HG02852 (cell line): Measurements from ENCODE around the gene OTOP3.
"Not testable (repeated sequence)": the region's sequence is repeated elsewhere in the genome, so short reads cannot be mapped to it uniquely, and the experiment has no call there.

ENCODE experiments used
- ATAC-seq: cut with Tn5 transposase; IDR thresholded peaks from one replicate; pipeline ENCODE4 v1.9.1; 2021; ENCODE audit warnings: mild to moderate bottlenecking, moderate library complexity; ENCODE audit not compliant: unreplicated experiment

Gene OTOP3, protein sequence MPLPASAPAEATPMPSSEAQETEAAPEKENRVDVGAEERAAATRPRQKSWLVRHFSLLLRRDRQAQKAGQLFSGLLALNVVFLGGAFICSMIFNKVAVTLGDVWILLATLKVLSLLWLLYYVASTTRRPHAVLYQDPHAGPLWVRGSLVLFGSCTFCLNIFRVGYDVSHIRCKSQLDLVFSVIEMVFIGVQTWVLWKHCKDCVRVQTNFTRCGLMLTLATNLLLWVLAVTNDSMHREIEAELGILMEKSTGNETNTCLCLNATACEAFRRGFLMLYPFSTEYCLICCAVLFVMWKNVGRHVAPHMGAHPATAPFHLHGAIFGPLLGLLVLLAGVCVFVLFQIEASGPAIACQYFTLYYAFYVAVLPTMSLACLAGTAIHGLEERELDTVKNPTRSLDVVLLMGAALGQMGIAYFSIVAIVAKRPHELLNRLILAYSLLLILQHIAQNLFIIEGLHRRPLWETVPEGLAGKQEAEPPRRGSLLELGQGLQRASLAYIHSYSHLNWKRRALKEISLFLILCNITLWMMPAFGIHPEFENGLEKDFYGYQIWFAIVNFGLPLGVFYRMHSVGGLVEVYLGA

DNA sequence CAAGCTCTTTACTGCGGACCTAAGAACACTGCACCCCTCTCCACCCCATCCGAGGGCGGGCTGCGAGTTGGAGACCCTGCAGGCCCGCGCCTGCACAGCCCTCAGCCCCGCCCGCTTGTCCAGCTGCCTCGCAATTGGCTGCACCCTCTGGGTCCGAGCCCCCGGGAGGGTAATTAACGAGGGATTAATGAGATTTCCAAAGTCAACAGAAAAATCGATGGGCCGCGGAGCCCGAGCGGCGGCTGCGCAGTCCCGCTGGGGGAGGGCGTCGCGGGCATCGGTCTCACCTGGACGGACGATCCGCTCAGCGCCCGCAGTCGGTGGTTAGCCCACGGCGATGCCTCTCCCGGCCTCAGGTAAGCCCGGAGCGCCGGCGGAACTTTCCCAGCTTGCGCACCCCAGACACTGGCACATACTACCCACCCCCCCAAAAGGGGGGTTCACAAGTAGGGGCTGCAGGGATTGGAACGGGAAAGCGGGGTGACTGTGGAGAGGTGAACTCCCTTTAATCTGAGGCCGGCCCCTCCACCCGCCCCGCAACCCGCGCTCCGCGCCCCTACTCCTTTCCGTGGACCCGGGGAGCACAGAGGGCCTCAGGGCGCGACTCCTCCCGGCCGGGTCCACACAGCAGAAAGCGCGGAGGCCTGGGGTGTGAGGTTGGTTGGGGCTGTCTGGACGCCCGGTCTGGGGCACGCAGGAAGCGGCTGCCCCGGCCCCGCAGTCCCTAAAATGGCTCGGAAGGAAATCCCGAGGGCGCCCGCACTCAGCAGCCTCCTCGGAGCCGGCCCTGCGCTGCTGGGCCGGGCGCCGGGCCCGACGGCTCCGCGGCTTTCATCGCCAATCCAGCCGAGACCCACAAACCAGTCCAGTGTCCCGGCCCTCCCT lies at the start of gene OTOP3:
Gene OTOP3, plus strand, starts transcription at position 314 of the 885 bp plus-strand sequence. Its CDS starts 24 bp downstream, at position 338.
- no peak for ATAC-seq

GRCh38 chr17:74888469-74888868 lies 47.2 kb upstream of the OTOP3 start:
- ATAC-seq, result no peak

DNA sequence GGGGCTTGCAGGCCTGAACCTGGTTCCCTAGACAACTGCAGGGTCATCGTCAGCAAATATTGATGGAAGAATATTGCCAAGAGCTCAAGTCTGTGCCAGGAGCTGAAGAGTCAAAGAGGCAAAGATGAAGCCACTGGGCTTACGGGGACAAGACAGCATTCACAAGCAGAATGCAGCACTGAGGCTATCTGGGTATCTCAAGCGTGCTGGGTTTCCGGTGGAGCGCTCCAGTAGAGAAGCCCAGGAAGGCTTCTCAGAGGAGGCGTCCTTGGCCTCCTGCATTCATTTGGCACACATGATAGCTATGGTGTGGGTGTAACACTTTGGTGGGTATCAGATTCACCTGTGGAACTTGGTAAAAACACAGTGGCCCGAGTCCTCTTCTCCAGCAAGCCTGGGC lies 45.1 kb upstream of the OTOP3 start:
- ATAC-seq, result no peak

- no peak for ATAC-seq
These were observed 43.5 kb upstream of the OTOP3 start for GRCh38 chr17:74892013-74892841.

- no peak for ATAC-seq
These were observed 42.5 kb upstream of the OTOP3 start, which contains the start of gene FADS6 for GRCh38 chr17:74892974-74893911. Gene FADS6, minus strand, starts transcription at chr17:74893633. Its CDS starts 38 bp downstream, at chr17:74893595.

GRCh38 chr17:74893936-74894671 lies 41.6 kb upstream of the OTOP3 start:
- ATAC-seq, result no peak

- ATAC-seq, result no peak
These were observed 37.2 kb upstream of the OTOP3 start for GRCh38 chr17:74898376-74898946.

- no peak for ATAC-seq
These were observed 35.5 kb upstream of the OTOP3 start for GRCh38 chr17:74900208-74900607.

GRCh38 chr17:74901353-74902135 lies 34.2 kb upstream of the OTOP3 start:
- no peak for ATAC-seq

DNA sequence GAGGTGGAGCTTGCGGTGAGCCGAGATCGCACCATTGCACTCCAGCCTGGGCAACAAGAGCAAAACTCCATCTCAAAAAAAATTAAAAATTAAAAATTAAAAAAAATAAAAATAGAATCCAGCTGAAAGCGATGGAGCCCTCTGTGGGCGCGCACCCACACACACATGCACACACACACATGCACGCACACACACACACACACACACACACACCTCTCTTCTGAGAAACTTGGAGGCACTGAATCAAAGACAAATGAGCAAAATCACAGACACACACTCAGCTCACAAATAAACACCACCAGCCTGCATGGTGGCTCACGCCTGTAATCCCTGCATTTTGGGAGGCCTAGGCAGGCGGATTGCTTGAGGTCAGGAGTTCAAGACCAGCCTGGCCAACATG lies 32.7 kb upstream of the OTOP3 start:
- ATAC-seq, result no peak

DNA sequence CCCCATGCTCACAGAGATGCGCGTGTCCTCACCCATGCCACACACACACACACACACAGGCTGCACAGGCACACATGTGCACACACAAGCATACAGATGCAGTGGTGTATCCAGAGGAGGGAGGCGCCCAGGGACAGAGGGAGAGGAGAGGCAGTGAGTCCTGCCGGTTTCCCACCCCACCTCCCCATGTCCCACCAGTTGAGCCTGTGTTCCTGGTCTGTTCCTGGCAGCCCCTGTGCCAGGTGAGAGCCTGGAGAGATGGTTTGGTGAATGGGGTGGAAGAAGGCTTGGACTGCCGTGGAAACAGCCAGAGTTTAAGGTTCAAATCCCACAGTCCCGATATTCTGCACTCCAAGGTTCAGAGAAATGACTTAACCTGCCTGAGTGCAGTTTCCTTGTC lies 32.0 kb upstream of the OTOP3 start:
- no peak for ATAC-seq

DNA sequence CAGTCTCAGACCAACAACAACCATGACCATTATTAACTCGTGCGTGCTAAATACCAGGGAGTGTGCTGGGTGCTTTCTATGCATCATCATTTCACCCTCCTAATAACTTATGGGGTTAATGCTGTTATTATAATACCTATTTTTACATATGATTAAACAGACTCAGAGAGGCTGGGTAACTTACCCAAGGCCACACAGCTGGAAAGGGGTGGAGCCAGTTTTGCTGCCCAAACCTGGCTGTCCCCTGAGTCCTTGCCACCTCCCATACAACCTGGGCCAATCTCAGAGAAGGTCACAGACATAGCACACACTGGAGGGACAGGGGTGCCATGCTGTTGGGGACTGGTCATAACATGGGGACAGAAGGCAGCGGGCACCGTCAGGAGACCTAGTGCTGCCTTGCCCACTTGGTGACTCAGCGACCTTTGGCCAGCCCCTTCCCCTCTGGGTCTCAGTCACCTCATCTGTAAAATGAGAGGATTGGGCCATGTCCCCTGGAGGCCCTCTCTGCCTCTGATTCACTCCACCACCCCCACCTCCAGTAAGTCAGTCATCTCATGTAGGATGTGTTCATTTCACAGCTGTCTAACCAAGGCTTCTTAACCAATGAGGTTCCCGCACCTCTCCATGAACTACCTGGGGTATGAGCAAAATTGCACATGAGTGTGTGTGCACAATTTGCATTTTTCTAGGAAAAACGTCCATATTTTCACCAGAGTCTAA lies 30.9 kb upstream of the OTOP3 start:
- ATAC-seq, result no peak

- ATAC-seq, result not testable (repeated sequence)
These were observed 29.4 kb upstream of the OTOP3 start for GRCh38 chr17:74906214-74906793.

DNA sequence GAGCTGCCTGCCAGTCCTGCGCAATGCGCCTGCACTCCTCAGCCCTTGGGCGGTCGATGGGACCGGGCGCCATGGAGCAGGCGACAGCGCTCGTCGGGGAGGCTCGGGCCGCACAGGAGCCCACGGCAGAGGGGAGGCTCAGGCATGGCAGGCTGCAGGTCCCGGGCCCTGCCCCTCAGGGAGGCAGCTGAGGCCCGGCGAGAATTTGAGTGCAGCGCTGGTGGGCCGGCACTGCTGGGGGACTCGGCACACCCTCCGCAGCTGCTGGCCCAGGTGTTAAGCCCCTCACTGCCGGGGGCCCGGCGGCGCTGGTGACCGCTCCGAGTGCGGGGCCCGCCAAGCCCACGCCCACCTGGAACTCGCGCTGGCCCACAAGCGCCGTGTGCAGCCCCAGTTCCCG lies 28.7 kb upstream of the OTOP3 start:
- no peak for ATAC-seq

- not testable (repeated sequence) for ATAC-seq
These were observed 26.6 kb upstream of the OTOP3 start for GRCh38 chr17:74909097-74909496.

- not testable (repeated sequence) for ATAC-seq
These were observed 24.3 kb upstream of the OTOP3 start for GRCh38 chr17:74911423-74911822.
